GM23338 (cell line): ENCODE measurements around the gene CNPY1. TPM values are rescaled to one million over a fixed set of nuclear protein-coding genes. Genes with fewer than 3 reads are reported as not detected.

Experiments used
- ATAC-seq: fragments of 200-7000 bp; cut with Tn5 transposase; 3 replicates; pipeline ENCODE4 v1.9.1; 2020
- DNase-seq: peaks from one replicate; pipeline ENCODE4 v3.0.0-alpha.2; 2015; ENCODE audit warnings: low spot score
- H2AFZ ChIP-seq: fragments of 200-600 bp; sonication (generic); 2 replicates; pipeline ENCODE4 v1.8.0; 2016; ENCODE audit warnings: antibody characterized with exemption, mild to moderate bottlenecking, moderate library complexity
- H3F3A ChIP-seq: fragments of 200-600 bp; sonication (generic); replicated peaks from 2 replicates; pipeline ENCODE4 v1.8.0; 2017; ENCODE audit warnings: antibody characterized with exemption, mixed run types, low read depth
- H3K27ac ChIP-seq: fragments of 200-600 bp; sonication (generic); 2 replicates; pipeline ENCODE4 v1.6.1; 2016; ENCODE audit warnings: low read depth
- H3K27me3 ChIP-seq: fragments of 200-600 bp; sonication (generic); 2 replicates; pipeline ENCODE4 v1.8.0; 2016; ENCODE audit warnings: mild to moderate bottlenecking, mixed run types, moderate library complexity; ENCODE audit not compliant: insufficient read depth
- H3K36me3 ChIP-seq: fragments of 200-600 bp; sonication (generic); 2 replicates; pipeline ENCODE4 v1.8.0; 2016; ENCODE audit warnings: mild to moderate bottlenecking; ENCODE audit not compliant: insufficient read depth
- H3K4me1 ChIP-seq: fragments of 200-600 bp; sonication (generic); 2 replicates; pipeline ENCODE4 v1.8.0; 2016; ENCODE audit warnings: mild to moderate bottlenecking, moderate library complexity; ENCODE audit not compliant: insufficient read depth
- H3K4me2 ChIP-seq: fragments of 200-600 bp; sonication (generic); 2 replicates; pipeline ENCODE4 v1.7.1; 2017; ENCODE audit warnings: mixed run types
- H3K4me3 ChIP-seq: fragments of 200-600 bp; sonication (generic); 2 replicates; pipeline ENCODE4 v1.6.1; 2016; ENCODE audit warnings: mixed run types
- H3K79me2 ChIP-seq: fragments of 200-600 bp; sonication (generic); replicated peaks from 2 replicates; pipeline ENCODE4 v1.8.0; 2017; ENCODE audit warnings: mild to moderate bottlenecking; ENCODE audit not compliant: insufficient read depth
- H3K9me2 ChIP-seq: fragments of 200-600 bp; sonication (generic); 2 replicates; pipeline ENCODE4 v1.8.0; 2017; ENCODE audit not compliant: insufficient read depth
- H4K20me1 ChIP-seq: fragments of 200-600 bp; sonication (generic); replicated peaks from 2 replicates; pipeline ENCODE4 v1.8.0; 2017; ENCODE audit warnings: mild to moderate bottlenecking; ENCODE audit not compliant: insufficient read depth
- H3K27ac Mint-ChIP-seq: 2 replicates; pipeline ENCODE4 v1.8.0; 2020; ENCODE audit warnings: inconsistent platforms, mild to moderate bottlenecking, moderate library complexity, mixed read lengths
- H3K27me3 Mint-ChIP-seq: 3 replicates; pipeline ENCODE4 v1.8.0; 2022; ENCODE audit warnings: low read depth, mild to moderate bottlenecking, moderate library complexity, mixed read lengths, inconsistent platforms; ENCODE audit not compliant: insufficient read depth, poor library complexity
- H3K36me3 Mint-ChIP-seq: 3 replicates; pipeline ENCODE4 v1.8.0; 2021; ENCODE audit warnings: low read depth, mild to moderate bottlenecking, inconsistent platforms, moderate library complexity, mixed read lengths
- H3K4me1 Mint-ChIP-seq: 3 replicates; pipeline ENCODE4 v1.8.0; 2020; ENCODE audit warnings: mild to moderate bottlenecking, inconsistent platforms, mixed read lengths
- H3K4me3 Mint-ChIP-seq: 3 replicates; pipeline ENCODE4 v1.8.0; 2021; ENCODE audit warnings: moderate library complexity, mild to moderate bottlenecking, inconsistent platforms, mixed read lengths
- H3K9me3 Mint-ChIP-seq: 3 replicates; pipeline ENCODE4 v1.8.0; 2020; ENCODE audit warnings: moderate library complexity, mild to moderate bottlenecking, inconsistent platforms, mixed read lengths
- CREB1 ChIP-seq: fragments of 250-450 bp; sonication (Bioruptor Pico); IDR thresholded peaks from 2 replicates; pipeline ENCODE4 v1.5.0; 2020; ENCODE audit warnings: low read depth, mild to moderate bottlenecking, moderate library complexity
- CTCF ChIP-seq, 2 experiments: fragments of 200-600 bp in 1 of 2; sonication (generic) in 1 of 2; conservative IDR thresholded peaks; 2 replicates each; pipeline versions ENCODE4 v1.5.1 to v1.6.1; 2016 to 2017; ENCODE audit warnings: antibody characterized with exemption in 2 of 2, low read depth in 2 of 2, mild to moderate bottlenecking in 2 of 2, moderate library complexity in 1 of 2
- ETS1 ChIP-seq: IDR thresholded peaks from 2 replicates; pipeline ENCODE4 v1.6.1; 2016; ENCODE audit warnings: antibody characterized with exemption
- EZH2 ChIP-seq: fragments of 200-600 bp; sonication (generic); IDR thresholded peaks from one replicate; pipeline ENCODE4 v1.8.0; 2017; ENCODE audit warnings: antibody characterized with exemption, mild to moderate bottlenecking, low read depth; ENCODE audit not compliant: unreplicated experiment
- EZH2phosphoT487 ChIP-seq: fragments of 200-600 bp; sonication (generic); IDR thresholded peaks from one replicate; pipeline ENCODE4 v1.8.1; 2018; ENCODE audit warnings: antibody characterized with exemption; ENCODE audit not compliant: unreplicated experiment
- POLR2AphosphoS5 ChIP-seq: IDR thresholded peaks from 2 replicates; pipeline ENCODE4 v1.6.1; 2016; ENCODE audit warnings: antibody characterized with exemption, low read depth
- REST ChIP-seq: IDR thresholded peaks from one replicate; pipeline ENCODE4 v1.6.1; 2018; ENCODE audit warnings: antibody characterized with exemption; ENCODE audit not compliant: unreplicated experiment
- ZNF114 ChIP-seq: fragments of 250-450 bp; sonication (Bioruptor Pico); IDR thresholded peaks from 2 replicates; pipeline ENCODE4 v1.5.0; 2020; ENCODE audit warnings: mild to moderate bottlenecking, moderate library complexity
- ZNF462 ChIP-seq: fragments of 250-450 bp; sonication (Bioruptor Pico); IDR thresholded peaks from 2 replicates; pipeline ENCODE4 v1.5.0; 2020; ENCODE audit warnings: mild to moderate bottlenecking, moderate library complexity
- polyA plus RNA-seq: library from polyadenylated mRNA; unstranded; fragments of >200 nt; fragmentation: Nextera tagmentation; extraction: Ambion mirVana; gene quantifications from 2 replicates; pipeline ENCODE4 v1.2.1, GENCODE V29; 2016
- total RNA-seq: library from RNA; depleted of rRNA; stranded (reverse); fragments of >200 nt; shearing (Covaris generic); gene quantifications from 2 replicates; pipeline ENCODE4 v1.2.3, GENCODE V29; 2014

CNPY1 gene
- total and polyA plus RNA-seq, 2 experiments from 2014 or later = not detected

GRCh38 chr7:155560196-155560885, 14.0 kb upstream of the CNPY1 start (continued):
- no peak for TF ChIP-seq REST

GRCh38 chr7:155559519-155560108, 13.3 kb upstream of the CNPY1 start:
- no peaks in the 10 kb centered on the region for H3K27me3 ChIP-seq
- H3K36me3 ChIP-seq = no peaks in the 10 kb centered on the region
- no peaks in the 10 kb centered on the region for H4K20me1 ChIP-seq
- H3K79me2 ChIP-seq = no peaks in the 10 kb centered on the region
- Mint-ChIP-seq H3K36me3 (no peaks in the 10 kb centered on the region), H3K27ac (no peak overlapping the region), H3K9me3 (no peaks in the 10 kb centered on the region), H3K4me3 (no peak overlapping the region), H3K4me1 (no peaks in the 10 kb centered on the region; the same call in 2 of the 3 replicates), H3K27me3 (peaks cover 5% of the 10 kb centered on the region)
- no peak overlapping the region for H3K27ac ChIP-seq
- no peak overlapping the region for H3K4me2 ChIP-seq
- ATAC-seq (peak; percentile 47; the same call in 2 of the 3 replicates), DNase-seq (no peak)
- H3K9me2 ChIP-seq = no peaks in the 10 kb centered on the region
- TF ChIP-seq ZNF114 (no peak), POLR2AphosphoS5 (no peak), EZH2 (no peak), ZNF462 (CRISPR knock-in tag) (no peak), EZH2phosphoT487 (no peak), ETS1 (no peak), CREB1 (CRISPR knock-in tag) (no peak), CTCF (conservative IDR thresholded peaks at IDR 0.05; ENCODE audit: low read depth in 2 of 2) (no peak)
- no peaks in the 10 kb centered on the region for H3K4me1 ChIP-seq
- H3F3A ChIP-seq = no peaks in the 10 kb centered on the region
- H2AFZ ChIP-seq = no peak overlapping the region
- H3K4me3 ChIP-seq = no peak overlapping the region
